Neural progenitor cell (in vitro differentiated cells): ENCODE results near the gene TMEM238. TPM values are rescaled to one million over a fixed set of nuclear protein-coding genes. Genes with fewer than 3 reads are reported as not detected.
"Not testable (repeated sequence)": the region's sequence is repeated elsewhere in the genome, so short reads cannot be mapped to it uniquely, and the experiment has no call there.

Source experiments
- DNase-seq: peaks from one replicate; pipeline ENCODE4 v3.0.0-alpha.2; 2016; ENCODE audit warnings: low spot score
- H2AFZ ChIP-seq: fragments of 200-600 bp; sonication (generic); replicated peaks from 2 replicates; pipeline ENCODE4 v1.6.1; 2016; ENCODE audit warnings: antibody characterized with exemption
- H3F3A ChIP-seq: fragments of 200-600 bp; sonication (generic); 2 replicates; pipeline ENCODE4 v1.6.1; 2016; ENCODE audit warnings: antibody characterized with exemption, low read depth
- H3K27ac ChIP-seq: fragments of 200-600 bp; sonication (generic); 2 replicates; pipeline ENCODE4 v1.5.1; 2016; ENCODE audit warnings: mild to moderate bottlenecking
- H3K27me3 ChIP-seq: fragments of 200-600 bp; sonication (generic); 2 replicates; pipeline ENCODE4 v1.6.1; 2016; ENCODE audit warnings: mild to moderate bottlenecking, moderate library complexity
- H3K36me3 ChIP-seq: fragments of 200-600 bp; sonication (generic); 2 replicates; pipeline ENCODE4 v1.5.1; 2016
- H3K4me1 ChIP-seq: fragments of 200-600 bp; sonication (generic); 2 replicates; pipeline ENCODE4 v1.6.1; 2016; ENCODE audit warnings: mixed run types
- H3K4me2 ChIP-seq: fragments of 200-600 bp; sonication (generic); 2 replicates; pipeline ENCODE4 v1.6.1; 2016
- H3K4me3 ChIP-seq: fragments of 200-600 bp; sonication (generic); 2 replicates; pipeline ENCODE4 v1.5.1; 2016
- H3K79me2 ChIP-seq: fragments of 200-600 bp; sonication (generic); 2 replicates; pipeline ENCODE4 v1.6.1; 2016; ENCODE audit warnings: low read depth
- H3K9ac ChIP-seq: fragments of 200-600 bp; sonication (generic); 2 replicates; pipeline ENCODE4 v1.6.1; 2016
- H3K9me3 ChIP-seq: fragments of 200-600 bp; sonication (generic); 2 replicates; pipeline ENCODE4 v1.5.1; 2016; ENCODE audit warnings: low read depth
- H4K20me1 ChIP-seq: fragments of 200-600 bp; sonication (generic); 2 replicates; pipeline ENCODE4 v1.6.1; 2016; ENCODE audit warnings: low read depth
- H3K27ac Mint-ChIP-seq: 3 replicates; pipeline ENCODE4 v1.8.0; 2021; ENCODE audit warnings: mixed read lengths
- H3K27me3 Mint-ChIP-seq: 2 replicates; pipeline ENCODE4 v1.8.0; 2022; ENCODE audit warnings: low read depth, mild to moderate bottlenecking, inconsistent platforms, moderate library complexity, mixed read lengths; ENCODE audit not compliant: insufficient read depth
- H3K36me3 Mint-ChIP-seq: 3 replicates; pipeline ENCODE4 v1.8.0; 2021; ENCODE audit warnings: mixed read lengths
- H3K4me1 Mint-ChIP-seq: 3 replicates; pipeline ENCODE4 v1.8.0; 2021; ENCODE audit warnings: mixed read lengths
- H3K4me3 Mint-ChIP-seq: 3 replicates; pipeline ENCODE4 v1.8.0; 2021; ENCODE audit warnings: mild to moderate bottlenecking, moderate library complexity, mixed read lengths
- H3K9me3 Mint-ChIP-seq: 3 replicates; pipeline ENCODE4 v1.8.0; 2020; ENCODE audit warnings: mixed read lengths
- EZH2 ChIP-seq: fragments of 200-600 bp; sonication (generic); IDR thresholded peaks from 2 replicates; pipeline ENCODE4 v1.6.1; 2017; ENCODE audit warnings: antibody characterized with exemption, mild to moderate bottlenecking, moderate library complexity
- EZH2phosphoT487 ChIP-seq: fragments of 200-600 bp; sonication (generic); IDR thresholded peaks from 2 replicates; pipeline ENCODE4 v1.6.1; 2017; ENCODE audit warnings: antibody characterized with exemption
- total RNA-seq: library from RNA; depleted of rRNA; stranded (reverse); fragments of >200 nt; gene quantifications from 2 replicates; pipeline ENCODE4 v1.2.3, GENCODE V29; 2015; ENCODE audit warnings: low replicate concordance
- TF ChIP-seq, protein P1 (sequence below): fragments of 200-600 bp; sonication (generic); IDR thresholded peaks from 2 replicates; pipeline ENCODE4 v1.5.1; 2017; ENCODE audit warnings: antibody characterized with exemption, mild to moderate bottlenecking

TMEM238 gene
- total RNA-seq, 1 donor from 2014 or later, result not detected

DNA sequence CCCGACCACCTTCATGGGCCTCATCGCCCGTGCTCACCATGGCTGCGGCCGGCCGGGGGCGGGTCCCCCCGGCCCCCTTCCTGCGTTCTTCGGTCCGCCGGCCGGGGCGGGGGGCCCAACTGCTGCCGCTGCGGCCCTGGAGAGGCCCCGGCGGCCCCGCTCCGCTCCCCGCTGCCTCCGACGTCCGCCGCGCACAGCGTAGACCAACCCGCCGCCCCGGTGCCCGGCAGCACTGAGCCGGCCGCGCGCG is 23.4 kb upstream of the TMEM238 start, which contains the start of gene UBE2S:
TSS of gene UBE2S (minus strand) at position 239 of the 250 bp plus-strand sequence. CDS start at position 40, 199 bp downstream.
- Mint-ChIP-seq H3K4me3 (peak within 1 kb of the TSS; percentile 95), H3K27ac (peak within 1 kb of the TSS; percentile 99), H3K9me3 (peaks cover 13% of the 10 kb centered on the region), H3K4me1 (peaks cover 37% of the 10 kb centered on the region), H3K36me3 (peaks cover 30% of the 10 kb centered on the region), H3K27me3 (peaks cover 15% of the 10 kb centered on the region)
- Histone ChIP-seq H3K79me2 (peaks cover 50% of the 10 kb centered on the region), H3F3A (peaks cover 45% of the 10 kb centered on the region), H3K27ac (peak within 1 kb of the TSS; percentile 98), H4K20me1 (peaks cover 49% of the 10 kb centered on the region), H3K4me2 (peak within 1 kb of the TSS; percentile 93), H3K36me3 (peaks cover 10% of the 10 kb centered on the region), H3K9ac (peak within 1 kb of the TSS; percentile 91), H3K4me1 (peaks cover 15% of the 10 kb centered on the region), H3K4me3 (peak within 1 kb of the TSS; percentile 88)
- TF ChIP-seq, protein P1, sequence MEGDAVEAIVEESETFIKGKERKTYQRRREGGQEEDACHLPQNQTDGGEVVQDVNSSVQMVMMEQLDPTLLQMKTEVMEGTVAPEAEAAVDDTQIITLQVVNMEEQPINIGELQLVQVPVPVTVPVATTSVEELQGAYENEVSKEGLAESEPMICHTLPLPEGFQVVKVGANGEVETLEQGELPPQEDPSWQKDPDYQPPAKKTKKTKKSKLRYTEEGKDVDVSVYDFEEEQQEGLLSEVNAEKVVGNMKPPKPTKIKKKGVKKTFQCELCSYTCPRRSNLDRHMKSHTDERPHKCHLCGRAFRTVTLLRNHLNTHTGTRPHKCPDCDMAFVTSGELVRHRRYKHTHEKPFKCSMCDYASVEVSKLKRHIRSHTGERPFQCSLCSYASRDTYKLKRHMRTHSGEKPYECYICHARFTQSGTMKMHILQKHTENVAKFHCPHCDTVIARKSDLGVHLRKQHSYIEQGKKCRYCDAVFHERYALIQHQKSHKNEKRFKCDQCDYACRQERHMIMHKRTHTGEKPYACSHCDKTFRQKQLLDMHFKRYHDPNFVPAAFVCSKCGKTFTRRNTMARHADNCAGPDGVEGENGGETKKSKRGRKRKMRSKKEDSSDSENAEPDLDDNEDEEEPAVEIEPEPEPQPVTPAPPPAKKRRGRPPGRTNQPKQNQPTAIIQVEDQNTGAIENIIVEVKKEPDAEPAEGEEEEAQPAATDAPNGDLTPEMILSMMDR, result peak; percentile 3
- not testable (repeated sequence) for H2AFZ ChIP-seq, H3K9me3 ChIP-seq, H3K27me3 ChIP-seq, DNase-seq

DNA sequence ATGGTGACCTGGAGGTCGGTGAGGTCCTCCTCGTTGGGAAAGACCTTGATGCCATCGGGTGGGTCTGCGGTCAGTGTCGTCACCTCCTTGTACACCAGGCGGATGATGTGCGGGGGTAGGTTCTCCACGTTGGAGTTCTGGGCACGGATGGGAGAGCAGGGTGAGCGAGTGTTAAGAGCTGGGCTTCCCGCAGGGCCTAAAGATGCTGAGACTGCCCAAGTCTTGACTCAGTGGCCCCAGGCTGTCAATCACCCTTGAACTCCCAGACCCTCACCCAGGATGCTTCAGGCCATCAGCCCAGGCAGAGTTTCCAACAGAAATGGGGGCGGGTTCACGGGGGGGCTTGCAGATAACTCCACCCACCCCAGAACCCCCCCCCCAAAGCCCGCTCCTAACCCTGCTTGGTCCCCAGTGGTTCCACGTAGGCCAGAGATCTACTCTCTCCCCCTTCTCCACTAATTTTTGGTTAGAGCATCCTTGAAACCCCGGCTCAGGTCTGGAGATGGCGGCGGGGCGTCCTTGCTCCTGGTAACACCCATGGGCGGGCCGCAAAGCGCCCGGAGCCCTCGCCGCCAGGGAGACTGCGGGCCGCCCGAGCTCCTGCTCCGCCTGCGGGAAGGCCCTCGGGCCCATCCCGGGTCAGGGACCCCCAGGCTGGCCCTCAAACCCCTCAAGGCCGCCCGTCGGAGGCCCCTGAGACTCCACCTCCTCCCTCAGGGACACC is 22.9 kb upstream of the TMEM238 start:
- Histone ChIP-seq H3K9me3 (no peaks in the 10 kb centered on the region), H4K20me1 (peaks cover 54% of the 10 kb centered on the region), H3K4me1 (peaks cover 15% of the 10 kb centered on the region), H2AFZ (no peak overlapping the region), H3F3A (peaks cover 50% of the 10 kb centered on the region), H3K27ac (peak overlapping the region; percentile 98), H3K79me2 (peaks cover 55% of the 10 kb centered on the region), H3K36me3 (peaks cover 10% of the 10 kb centered on the region), H3K4me2 (peak overlapping the region; percentile 93), H3K4me3 (peak overlapping the region; percentile 88), H3K27me3 (no peaks in the 10 kb centered on the region), H3K9ac (peak overlapping the region; percentile 91)
- H3K4me3 Mint-ChIP-seq, result peak overlapping the region; percentile 95
- TF ChIP-seq EZH2 (no peak), EZH2phosphoT487 (no peak)
- TF ChIP-seq, protein P1, result no peak
- H3K36me3 Mint-ChIP-seq, result peaks cover 33% of the 10 kb centered on the region
- peaks cover 18% of the 10 kb centered on the region for H3K27me3 Mint-ChIP-seq
- H3K27ac Mint-ChIP-seq, result peak overlapping the region; percentile 4
- peak; percentile 42 for DNase-seq
- peaks cover 13% of the 10 kb centered on the region for H3K9me3 Mint-ChIP-seq
- peaks cover 41% of the 10 kb centered on the region for H3K4me1 Mint-ChIP-seq

DNA sequence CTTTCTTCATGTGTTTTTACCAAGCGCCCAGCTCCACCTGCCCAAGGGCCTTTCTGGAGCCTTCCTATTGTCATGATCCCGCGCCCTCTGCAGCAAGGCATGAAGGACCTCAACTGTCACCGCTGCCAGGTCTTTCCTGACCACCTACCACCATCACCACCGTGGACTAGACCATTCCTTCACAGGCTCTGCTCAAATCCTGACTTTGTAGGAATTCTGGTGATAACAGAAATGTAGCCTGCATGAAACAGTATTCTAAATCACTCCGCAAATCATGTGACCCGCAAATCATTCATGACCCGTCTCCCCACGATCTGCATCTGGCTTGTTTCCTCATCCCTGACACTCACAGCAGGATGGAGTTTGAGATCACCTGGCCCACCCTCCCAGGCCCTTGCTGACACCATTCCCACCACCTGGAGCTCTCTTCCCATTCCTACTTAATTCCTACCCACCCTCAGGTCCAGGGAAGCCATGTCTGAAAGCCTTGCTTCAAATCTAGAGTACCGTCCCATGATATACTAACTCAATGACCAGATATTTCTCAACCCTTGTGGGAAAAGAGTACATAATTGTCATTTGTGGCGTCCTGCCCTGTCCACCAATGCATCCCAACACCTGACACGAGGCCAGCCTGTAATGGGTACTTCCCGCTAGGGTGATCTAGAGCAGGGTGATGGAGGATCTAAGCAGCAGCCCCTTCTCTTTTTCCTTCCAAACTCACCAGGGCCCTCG is 22.2 kb upstream of the TMEM238 start:
- H3K4me2 ChIP-seq, result peak overlapping the region; percentile 93
- H4K20me1 ChIP-seq, result peaks cover 59% of the 10 kb centered on the region
- Mint-ChIP-seq H3K27me3 (peaks cover 18% of the 10 kb centered on the region), H3K9me3 (peaks cover 13% of the 10 kb centered on the region), H3K4me3 (peak overlapping the region; percentile 95), H3K36me3 (peaks cover 36% of the 10 kb centered on the region), H3K4me1 (peaks cover 44% of the 10 kb centered on the region), H3K27ac (peak overlapping the region; percentile 72)
- H3K9me3 ChIP-seq, result no peaks in the 10 kb centered on the region
- no peaks in the 10 kb centered on the region for H3K27me3 ChIP-seq
- peaks cover 10% of the 10 kb centered on the region for H3K36me3 ChIP-seq
- peaks cover 54% of the 10 kb centered on the region for H3F3A ChIP-seq
- H3K4me1 ChIP-seq, result peaks cover 15% of the 10 kb centered on the region
- TF ChIP-seq, protein P1, result no peak
- TF ChIP-seq EZH2phosphoT487, result no peak
- H3K9ac ChIP-seq, result peak overlapping the region; percentile 91
- no peak overlapping the region for H3K27ac ChIP-seq
- no peak for DNase-seq
- H3K79me2 ChIP-seq, result peaks cover 55% of the 10 kb centered on the region
- H2AFZ ChIP-seq, result no peak overlapping the region
- H3K4me3 ChIP-seq, result peak overlapping the region; percentile 88
